ENCODE measurements around the gene CD82.

- TF ChIP-seq TCF7L2 (IDR thresholded peaks at IDR 0.05; ENCODE audit: low read depth, low read length) (no peak), CTCF (IDR thresholded peaks at IDR 0.05) (no peak), POLR2AphosphoS5 (IDR thresholded peaks at IDR 0.05; ENCODE audit: low read depth, low read length) (no peak), SIN3A (IDR thresholded peaks at IDR 0.05; ENCODE audit: borderline replicate concordance, insufficient read depth, low read depth, low read length) (no peak)
Observed at GRCh38 chr11:44661311-44661717, 95.9 kb downstream of the CD82 start.
